GM23338 (cell line): ENCODE measurements around the gene SMURF1. TPM values are rescaled to one million over a fixed set of nuclear protein-coding genes. Genes with fewer than 3 reads are reported as not detected.

Source experiments
- CREB1 ChIP-seq: fragments of 250-450 bp; sonication (Bioruptor Pico); IDR thresholded peaks from 2 replicates; pipeline ENCODE4 v1.5.0; 2020; ENCODE audit warnings: low read depth, mild to moderate bottlenecking, moderate library complexity
- EZH2 ChIP-seq: fragments of 200-600 bp; sonication (generic); IDR thresholded peaks from one replicate; pipeline ENCODE4 v1.8.0; 2017; ENCODE audit warnings: antibody characterized with exemption, mild to moderate bottlenecking, low read depth; ENCODE audit not compliant: unreplicated experiment
- EZH2phosphoT487 ChIP-seq: fragments of 200-600 bp; sonication (generic); IDR thresholded peaks from one replicate; pipeline ENCODE4 v1.8.1; 2018; ENCODE audit warnings: antibody characterized with exemption; ENCODE audit not compliant: unreplicated experiment
- POLR2AphosphoS5 ChIP-seq: IDR thresholded peaks from 2 replicates; pipeline ENCODE4 v1.6.1; 2016; ENCODE audit warnings: antibody characterized with exemption, low read depth
- STAT1 ChIP-seq: IDR thresholded peaks from one replicate; pipeline ENCODE4 v1.6.1; 2016; ENCODE audit warnings: antibody characterized with exemption; ENCODE audit not compliant: unreplicated experiment
- ZNF331 ChIP-seq: fragments of 250-450 bp; sonication (Bioruptor Pico); IDR thresholded peaks from 2 replicates; pipeline ENCODE4 v1.5.0; 2020; ENCODE audit warnings: low read depth, mild to moderate bottlenecking, moderate library complexity
- polyA plus RNA-seq: library from polyadenylated mRNA; unstranded; fragments of >200 nt; fragmentation: Nextera tagmentation; extraction: Ambion mirVana; gene quantifications from 2 replicates; pipeline ENCODE4 v1.2.1, GENCODE V29; 2016
- total RNA-seq: library from RNA; depleted of rRNA; stranded (reverse); fragments of >200 nt; shearing (Covaris generic); gene quantifications from 2 replicates; pipeline ENCODE4 v1.2.3, GENCODE V29; 2014
- TF ChIP-seq, protein P1 (sequence below): fragments of 250-450 bp; sonication (Bioruptor Pico); IDR thresholded peaks from 2 replicates; pipeline ENCODE4 v1.5.0; 2020; ENCODE audit warnings: mild to moderate bottlenecking, moderate library complexity
- TF ChIP-seq, protein P2 (sequence below): IDR thresholded peaks from one replicate; pipeline ENCODE4 v1.6.1; 2018; ENCODE audit warnings: antibody characterized with exemption; ENCODE audit not compliant: unreplicated experiment

SMURF1 gene
- total and polyA plus RNA-seq, 2 experiments from 2014 or later, result 5.8 to 23.9 TPM

DNA sequence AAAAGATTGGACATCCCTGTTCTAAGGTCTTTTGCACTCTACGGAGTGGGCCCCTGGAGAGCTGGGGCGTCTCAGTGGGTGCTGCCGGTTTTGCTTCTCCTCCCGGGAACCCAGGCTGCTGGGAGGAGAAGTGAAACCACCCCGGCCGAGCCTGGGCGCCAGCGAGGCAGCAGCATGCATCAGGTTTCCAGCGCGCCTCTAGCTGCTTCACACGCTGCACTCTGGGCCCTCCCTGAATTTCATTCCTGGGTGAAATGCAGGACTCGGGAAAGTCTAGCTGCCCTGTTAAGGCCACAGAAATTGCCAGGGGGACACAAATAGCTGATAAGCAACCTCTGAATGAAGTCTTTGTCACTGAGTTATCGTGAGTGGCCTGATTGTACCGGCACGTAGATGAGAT, 138.1 kb downstream of the SMURF1 start (continued):
- TF ChIP-seq, protein P1, sequence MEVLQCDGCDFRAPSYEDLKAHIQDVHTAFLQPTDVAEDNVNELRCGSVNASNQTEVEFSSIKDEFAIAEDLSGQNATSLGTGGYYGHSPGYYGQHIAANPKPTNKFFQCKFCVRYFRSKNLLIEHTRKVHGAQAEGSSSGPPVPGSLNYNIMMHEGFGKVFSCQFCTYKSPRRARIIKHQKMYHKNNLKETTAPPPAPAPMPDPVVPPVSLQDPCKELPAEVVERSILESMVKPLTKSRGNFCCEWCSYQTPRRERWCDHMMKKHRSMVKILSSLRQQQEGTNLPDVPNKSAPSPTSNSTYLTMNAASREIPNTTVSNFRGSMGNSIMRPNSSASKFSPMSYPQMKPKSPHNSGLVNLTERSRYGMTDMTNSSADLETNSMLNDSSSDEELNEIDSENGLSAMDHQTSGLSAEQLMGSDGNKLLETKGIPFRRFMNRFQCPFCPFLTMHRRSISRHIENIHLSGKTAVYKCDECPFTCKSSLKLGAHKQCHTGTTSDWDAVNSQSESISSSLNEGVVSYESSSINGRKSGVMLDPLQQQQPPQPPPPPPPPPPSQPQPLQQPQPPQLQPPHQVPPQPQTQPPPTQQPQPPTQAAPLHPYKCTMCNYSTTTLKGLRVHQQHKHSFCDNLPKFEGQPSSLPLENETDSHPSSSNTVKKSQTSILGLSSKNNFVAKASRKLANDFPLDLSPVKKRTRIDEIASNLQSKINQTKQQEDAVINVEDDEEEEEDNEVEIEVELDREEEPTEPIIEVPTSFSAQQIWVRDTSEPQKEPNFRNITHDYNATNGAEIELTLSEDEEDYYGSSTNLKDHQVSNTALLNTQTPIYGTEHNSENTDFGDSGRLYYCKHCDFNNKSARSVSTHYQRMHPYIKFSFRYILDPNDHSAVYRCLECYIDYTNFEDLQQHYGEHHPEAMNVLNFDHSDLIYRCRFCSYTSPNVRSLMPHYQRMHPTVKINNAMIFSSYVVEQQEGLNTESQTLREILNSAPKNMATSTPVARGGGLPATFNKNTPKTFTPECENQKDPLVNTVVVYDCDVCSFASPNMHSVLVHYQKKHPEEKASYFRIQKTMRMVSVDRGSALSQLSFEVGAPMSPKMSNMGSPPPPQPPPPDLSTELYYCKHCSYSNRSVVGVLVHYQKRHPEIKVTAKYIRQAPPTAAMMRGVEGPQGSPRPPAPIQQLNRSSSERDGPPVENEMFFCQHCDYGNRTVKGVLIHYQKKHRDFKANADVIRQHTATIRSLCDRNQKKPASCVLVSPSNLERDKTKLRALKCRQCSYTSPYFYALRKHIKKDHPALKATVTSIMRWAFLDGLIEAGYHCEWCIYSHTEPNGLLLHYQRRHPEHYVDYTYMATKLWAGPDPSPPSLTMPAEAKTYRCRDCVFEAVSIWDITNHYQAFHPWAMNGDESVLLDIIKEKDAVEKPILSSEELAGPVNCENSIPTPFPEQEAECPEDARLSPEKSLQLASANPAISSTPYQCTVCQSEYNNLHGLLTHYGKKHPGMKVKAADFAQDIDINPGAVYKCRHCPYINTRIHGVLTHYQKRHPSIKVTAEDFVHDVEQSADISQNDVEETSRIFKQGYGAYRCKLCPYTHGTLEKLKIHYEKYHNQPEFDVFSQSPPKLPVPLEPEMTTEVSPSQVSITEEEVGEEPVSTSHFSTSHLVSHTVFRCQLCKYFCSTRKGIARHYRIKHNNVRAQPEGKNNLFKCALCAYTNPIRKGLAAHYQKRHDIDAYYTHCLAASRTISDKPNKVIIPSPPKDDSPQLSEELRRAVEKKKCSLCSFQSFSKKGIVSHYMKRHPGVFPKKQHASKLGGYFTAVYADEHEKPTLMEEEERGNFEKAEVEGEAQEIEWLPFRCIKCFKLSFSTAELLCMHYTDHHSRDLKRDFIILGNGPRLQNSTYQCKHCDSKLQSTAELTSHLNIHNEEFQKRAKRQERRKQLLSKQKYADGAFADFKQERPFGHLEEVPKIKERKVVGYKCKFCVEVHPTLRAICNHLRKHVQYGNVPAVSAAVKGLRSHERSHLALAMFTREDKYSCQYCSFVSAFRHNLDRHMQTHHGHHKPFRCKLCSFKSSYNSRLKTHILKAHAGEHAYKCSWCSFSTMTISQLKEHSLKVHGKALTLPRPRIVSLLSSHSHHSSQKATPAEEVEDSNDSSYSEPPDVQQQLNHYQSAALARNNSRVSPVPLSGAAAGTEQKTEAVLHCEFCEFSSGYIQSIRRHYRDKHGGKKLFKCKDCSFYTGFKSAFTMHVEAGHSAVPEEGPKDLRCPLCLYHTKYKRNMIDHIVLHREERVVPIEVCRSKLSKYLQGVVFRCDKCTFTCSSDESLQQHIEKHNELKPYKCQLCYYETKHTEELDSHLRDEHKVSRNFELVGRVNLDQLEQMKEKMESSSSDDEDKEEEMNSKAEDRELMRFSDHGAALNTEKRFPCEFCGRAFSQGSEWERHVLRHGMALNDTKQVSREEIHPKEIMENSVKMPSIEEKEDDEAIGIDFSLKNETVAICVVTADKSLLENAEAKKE (CRISPR knock-in tag), result no peak
- TF ChIP-seq ZNF331 (no peak), POLR2AphosphoS5 (no peak), EZH2 (no peak), CREB1 (CRISPR knock-in tag) (no peak), EZH2phosphoT487 (no peak), STAT1 (no peak)
- TF ChIP-seq, protein P2, sequence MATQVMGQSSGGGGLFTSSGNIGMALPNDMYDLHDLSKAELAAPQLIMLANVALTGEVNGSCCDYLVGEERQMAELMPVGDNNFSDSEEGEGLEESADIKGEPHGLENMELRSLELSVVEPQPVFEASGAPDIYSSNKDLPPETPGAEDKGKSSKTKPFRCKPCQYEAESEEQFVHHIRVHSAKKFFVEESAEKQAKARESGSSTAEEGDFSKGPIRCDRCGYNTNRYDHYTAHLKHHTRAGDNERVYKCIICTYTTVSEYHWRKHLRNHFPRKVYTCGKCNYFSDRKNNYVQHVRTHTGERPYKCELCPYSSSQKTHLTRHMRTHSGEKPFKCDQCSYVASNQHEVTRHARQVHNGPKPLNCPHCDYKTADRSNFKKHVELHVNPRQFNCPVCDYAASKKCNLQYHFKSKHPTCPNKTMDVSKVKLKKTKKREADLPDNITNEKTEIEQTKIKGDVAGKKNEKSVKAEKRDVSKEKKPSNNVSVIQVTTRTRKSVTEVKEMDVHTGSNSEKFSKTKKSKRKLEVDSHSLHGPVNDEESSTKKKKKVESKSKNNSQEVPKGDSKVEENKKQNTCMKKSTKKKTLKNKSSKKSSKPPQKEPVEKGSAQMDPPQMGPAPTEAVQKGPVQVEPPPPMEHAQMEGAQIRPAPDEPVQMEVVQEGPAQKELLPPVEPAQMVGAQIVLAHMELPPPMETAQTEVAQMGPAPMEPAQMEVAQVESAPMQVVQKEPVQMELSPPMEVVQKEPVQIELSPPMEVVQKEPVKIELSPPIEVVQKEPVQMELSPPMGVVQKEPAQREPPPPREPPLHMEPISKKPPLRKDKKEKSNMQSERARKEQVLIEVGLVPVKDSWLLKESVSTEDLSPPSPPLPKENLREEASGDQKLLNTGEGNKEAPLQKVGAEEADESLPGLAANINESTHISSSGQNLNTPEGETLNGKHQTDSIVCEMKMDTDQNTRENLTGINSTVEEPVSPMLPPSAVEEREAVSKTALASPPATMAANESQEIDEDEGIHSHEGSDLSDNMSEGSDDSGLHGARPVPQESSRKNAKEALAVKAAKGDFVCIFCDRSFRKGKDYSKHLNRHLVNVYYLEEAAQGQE, result no peak
